H1 (cell line): ENCODE data around the gene OTUD5. TPM values are rescaled to one million over a fixed set of nuclear protein-coding genes. Genes with fewer than 3 reads are reported as not detected.

Experiments
- CTCF ChIA-PET: fragments of 300-600 bp; sonication (Branson Sonifier 250); formaldehyde crosslinking; loops from one replicate; lab custom pipeline; 2021; ENCODE audit not compliant: partially characterized antibody; lab: Charles Lee
- POLR2A ChIA-PET: fragments of 300-600 bp; sonication (Branson Sonifier 250); formaldehyde crosslinking; loops from one replicate; lab custom pipeline; 2021; ENCODE audit warnings: inconsistent platforms; ENCODE audit not compliant: partially characterized antibody; lab: Charles Lee
- DNase-seq, 2 experiments: peaks; one replicate each; pipeline versions ENCODE4 v3.0.0 to v3.0.0-alpha.2; 2010 to 2022; ENCODE audit warnings: low spot score in 2 of 2, low read depth in 1 of 2, mixed read lengths in 1 of 2
- FAIRE-seq: peaks from 2 replicates; lab custom pipeline; 2011; peaks lifted over from hg19 to GRCh38; lab: Jason Lieb, UNC
- H2AFZ ChIP-seq: 2 replicates; pipeline ENCODE4 v1.8.1; 2012; ENCODE audit warnings: low read length, inconsistent platforms
- H2AK5ac ChIP-seq: 2 replicates; pipeline ENCODE4 v1.6.1; 2013; ENCODE audit warnings: low read depth, low read length
- H2BK120ac ChIP-seq: replicated peaks from 2 replicates; pipeline ENCODE3; 2013; ENCODE audit warnings: low read depth, low read length, inconsistent platforms
- H2BK12ac ChIP-seq: 2 replicates; pipeline ENCODE4 v1.6.1; 2013; ENCODE audit warnings: low read depth, low read length
- H2BK15ac ChIP-seq: 2 replicates; pipeline ENCODE4 v1.6.1; 2013; ENCODE audit warnings: low read length
- H2BK20ac ChIP-seq: 2 replicates; pipeline ENCODE4 v1.6.1; 2013; ENCODE audit warnings: low read length
- H2BK5ac ChIP-seq: 2 replicates; pipeline ENCODE4 v1.6.1; 2013; ENCODE audit warnings: low read depth, low read length
- H3K14ac ChIP-seq: 2 replicates; pipeline ENCODE4 v1.6.1; 2013; ENCODE audit warnings: inconsistent platforms; ENCODE audit not compliant: insufficient read length
- H3K18ac ChIP-seq: 2 replicates; pipeline ENCODE4 v1.6.1; 2013; ENCODE audit warnings: low read length; ENCODE audit errors: extremely low read depth
- H3K23ac ChIP-seq: 2 replicates; pipeline ENCODE4 v1.6.1; 2013; ENCODE audit warnings: inconsistent platforms; ENCODE audit not compliant: insufficient read length
- H3K23me2 ChIP-seq: 2 replicates; pipeline ENCODE4 v1.6.1; 2013; ENCODE audit warnings: low read depth, low read length
- H3K27ac ChIP-seq: 2 replicates; pipeline ENCODE4 v1.6.1; 2011; ENCODE audit warnings: low read depth, low read length, inconsistent platforms
- H3K27me3 ChIP-seq, 4 experiments: replicated peaks in 1 of 4; 1 replicate in 1 of 4; 2 replicates in 3 of 4; pipeline versions ENCODE4 v1.6.1 to v1.8.1; 2011 to 2013; ENCODE audit warnings: low read length in 3 of 4, mild to moderate bottlenecking in 3 of 4, inconsistent platforms in 2 of 4, mixed read lengths in 2 of 4, moderate library complexity in 1 of 4; ENCODE audit not compliant: control insufficient read depth in 3 of 4, insufficient read depth in 3 of 4; ENCODE audit errors: extremely low read depth in 1 of 4
- H3K36me3 ChIP-seq, 4 experiments: 2 replicates each; pipeline versions ENCODE4 v1.6.1 to v1.8.1; 2011 to 2013; ENCODE audit warnings: mild to moderate bottlenecking in 4 of 4, low read length in 3 of 4, moderate library complexity in 2 of 4, control low read depth in 1 of 4, inconsistent platforms in 1 of 4; ENCODE audit not compliant: insufficient read depth in 4 of 4, control insufficient read depth in 2 of 4
- H3K4ac ChIP-seq: replicated peaks from 2 replicates; pipeline ENCODE3; 2013; ENCODE audit warnings: low read length, low read depth, mixed read lengths, inconsistent platforms; ENCODE audit not compliant: insufficient read length
- H3K4me1 ChIP-seq, 4 experiments: replicated peaks in 1 of 4; 1 replicate in 1 of 4; 2 replicates in 3 of 4; pipeline versions ENCODE4 v1.6.1 to v1.8.1; 2011 to 2013; ENCODE audit warnings: low read length in 3 of 4, inconsistent platforms in 2 of 4, mixed read lengths in 1 of 4; ENCODE audit not compliant: insufficient read depth in 4 of 4, control insufficient read depth in 3 of 4
- H3K4me2 ChIP-seq, 2 experiments: 2 replicates each; pipeline versions ENCODE4 v1.6.1 to v1.8.1; 2011 to 2013; ENCODE audit warnings: low read depth in 2 of 2, low read length in 2 of 2, control low read depth in 1 of 2, inconsistent platforms in 1 of 2, mild to moderate bottlenecking in 1 of 2; ENCODE audit not compliant: insufficient read depth in 1 of 2
- H3K4me3 ChIP-seq, 4 experiments: fragments of 200-600, 300-600 bp in 1 of 4; sonication (generic), shearing (Covaris generic), sonication (Bioruptor Twin) in 1 of 4; 2 replicates each; pipeline versions ENCODE4 v1.5.1 to v1.8.1; 2011 to 2016; ENCODE audit warnings: low read length in 4 of 4, low read depth in 3 of 4, control low read depth in 2 of 4, inconsistent platforms in 2 of 4, mild to moderate bottlenecking in 2 of 4, mixed read lengths in 1 of 4, moderate library complexity in 1 of 4; ENCODE audit not compliant: insufficient read depth in 2 of 4; ENCODE audit errors: extremely low read depth in 1 of 4
- H3K56ac ChIP-seq: replicated peaks from 2 replicates; pipeline ENCODE3; 2013; ENCODE audit warnings: low read depth, mild to moderate bottlenecking, mixed read lengths, low read length, inconsistent platforms; ENCODE audit not compliant: insufficient read length
- H3K79me1 ChIP-seq: 2 replicates; pipeline ENCODE4 v1.6.1; 2013; ENCODE audit warnings: low read depth, low read length, control low read depth
- H3K79me2 ChIP-seq, 2 experiments: 2 replicates each; pipeline versions ENCODE4 v1.6.1 to v1.8.1; 2012 to 2013; ENCODE audit warnings: low read length in 2 of 2, mild to moderate bottlenecking in 2 of 2, inconsistent platforms in 1 of 2; ENCODE audit not compliant: insufficient read depth in 2 of 2, control insufficient read depth in 1 of 2
- H3K9ac ChIP-seq, 4 experiments: replicated peaks in 1 of 4; 1 replicate in 1 of 4; 2 replicates in 3 of 4; pipeline versions ENCODE4 v1.6.1 to v1.8.1; 2011 to 2013; ENCODE audit warnings: low read depth in 3 of 4, low read length in 3 of 4, control low read depth in 2 of 4, mild to moderate bottlenecking in 2 of 4, moderate library complexity in 2 of 4, inconsistent platforms in 1 of 4; ENCODE audit errors: extremely low read depth in 1 of 4
- H3K9me3 ChIP-seq, 2 experiments: 2 replicates each; pipeline versions ENCODE4 v1.6.1 to v1.8.1; 2012 to 2013; ENCODE audit warnings: mild to moderate bottlenecking in 2 of 2, moderate library complexity in 2 of 2, control low read depth in 1 of 2, inconsistent platforms in 1 of 2, low read depth in 1 of 2, low read length in 1 of 2, mixed read lengths in 1 of 2; ENCODE audit not compliant: insufficient read depth in 2 of 2
- H4K20me1 ChIP-seq, 2 experiments: replicated peaks in 1 of 2; 2 replicates each; pipeline versions ENCODE3 to v1.8.1; 2011 to 2013; ENCODE audit warnings: inconsistent platforms in 2 of 2, low read length in 2 of 2, mild to moderate bottlenecking in 1 of 2; ENCODE audit not compliant: insufficient read depth in 2 of 2, control insufficient read depth in 1 of 2
- H4K5ac ChIP-seq: 2 replicates; pipeline ENCODE4 v1.6.1; 2013; ENCODE audit warnings: low read length, low read depth, mixed read lengths, inconsistent platforms; ENCODE audit not compliant: insufficient read length
- H4K8ac ChIP-seq: 2 replicates; pipeline ENCODE4 v1.8.0; 2013; ENCODE audit warnings: mild to moderate bottlenecking, moderate library complexity, low read length, inconsistent platforms; ENCODE audit not compliant: insufficient read depth; ENCODE audit errors: extremely low read depth
- H4K91ac ChIP-seq: replicated peaks from 2 replicates; pipeline ENCODE3; 2013; ENCODE audit warnings: low read length, mixed read lengths, inconsistent platforms; ENCODE audit not compliant: insufficient read length
- CTBP2 ChIP-seq: IDR thresholded peaks from 2 replicates; pipeline ENCODE4 v1.7.0; 2011; ENCODE audit warnings: borderline replicate concordance, mild to moderate bottlenecking, moderate library complexity, mixed read lengths, low read length; ENCODE audit not compliant: insufficient read depth, insufficient read length
- WGBS, 2 experiments: shearing (Covaris generic) in 1 of 2; methylation state at CpG; one replicate each; pipeline versions ENCODE4 v1.1.6 to v1.1.7; 2013 to 2015; ENCODE audit warnings: low lambda C conversion rate in 2 of 2, mixed read lengths in 2 of 2, inconsistent platforms in 1 of 2, low coverage in 1 of 2, missing lambda C conversion rate in 1 of 2; ENCODE audit not compliant: insufficient replicate concordance in 2 of 2, insufficient coverage in 1 of 2, insufficient read length in 1 of 2; ENCODE audit errors: extremely low coverage in 1 of 2, missing lambda C conversion rate in 1 of 2; 5-methylcytosine and 5-hydroxymethylcytosine counted together
- polyA plus RNA-seq, 7 experiments: library from polyadenylated mRNA; depleted of rRNA in 3 of 7; stranded (reverse) in 5 of 7; unstranded in 2 of 7; fragments of >200 nt in 5 of 7; fragments of 200-250 nt in 2 of 7; gene quantifications; 1 replicate in 5 of 7; 2 replicates in 1 of 7; 4 replicates in 1 of 7; pipeline versions ENCODE4 v1.2.1 to v1.2.3, GENCODE V29; 2011 to 2013; ENCODE audit warnings: missing spikeins in 2 of 7, mixed read lengths in 2 of 7
- total RNA-seq: library from RNA; stranded (reverse); fragmentation: NEBNext Ultra II Directional; extraction: Animal tissue kit (Norgen Biotek cat#: 25700); gene quantifications from 2 replicates; pipeline ENCODE4 v1.2.1, GENCODE V29; 2021

Gene OTUD5
- total and polyA plus RNA-seq, 2 of the 8 experiments (the other 6 are each of a cell fraction or from before 2014, with no cell fraction given) = 46.3 to 53.5 TPM

GRCh38 chrX:48989483-48989882, 32.1 kb upstream of the OTUD5 start:
- peaks cover 0 to 2% of the 10 kb centered on the region in 2 experiments for H4K20me1 ChIP-seq
- H3K9me3 ChIP-seq = no peaks in the 10 kb centered on the region
- no peak overlapping the region for H2BK15ac ChIP-seq
- H3K79me1 ChIP-seq = no peaks in the 10 kb centered on the region
- no peak overlapping the region for H3K56ac ChIP-seq
- ChIA-PET POLR2A (no interaction called here), CTCF (no interaction called here)
- H2AFZ ChIP-seq = no peak overlapping the region
- H3K27me3 ChIP-seq = no peaks in the 10 kb centered on the region
- H2BK12ac ChIP-seq = no peak overlapping the region
- WGBS, 2 experiments = 80% methylated on average over 2 of the region's 4 CpGs; no CpG with 5 or more reads in 1 of the 2 experiments
- H3K79me2 ChIP-seq = no peaks in the 10 kb centered on the region
- H3K18ac ChIP-seq = no peak overlapping the region
- no peak overlapping the region for H3K4me3 ChIP-seq
- H3K4me1 ChIP-seq = no peaks in the 10 kb centered on the region
- H3K36me3 ChIP-seq = peaks cover 2 to 40% (median 23%) of the 10 kb centered on the region in 4 experiments; a peak in 6 of 8 replicates
- no peaks in the 10 kb centered on the region for H3K23me2 ChIP-seq
- H3K4me2 ChIP-seq = no peak overlapping the region
- DNase-seq = no peak
- H2BK120ac ChIP-seq = no peak overlapping the region
- no peak overlapping the region for H4K5ac ChIP-seq
- H3K4ac ChIP-seq = no peak overlapping the region
- H3K14ac ChIP-seq = no peak overlapping the region
- FAIRE-seq = no peak
- H3K23ac ChIP-seq = no peak overlapping the region
- H4K91ac ChIP-seq = no peak overlapping the region
- H3K9ac ChIP-seq = no peak overlapping the region
- no peak overlapping the region for H4K8ac ChIP-seq
- H2BK20ac ChIP-seq = no peak overlapping the region
- no peak overlapping the region for H2AK5ac ChIP-seq
- TF ChIP-seq CTBP2 = no peak
- no peak overlapping the region for H2BK5ac ChIP-seq
- H3K27ac ChIP-seq = no peak overlapping the region
